ENCODE results near the gene C1orf141. TPM values are rescaled to one million over a fixed set of nuclear protein-coding genes. Genes with fewer than 3 reads are reported as not detected.

Gene C1orf141
- total and polyA plus RNA-seq, 2 experiments from 2014 or later, result not detected

DNA sequence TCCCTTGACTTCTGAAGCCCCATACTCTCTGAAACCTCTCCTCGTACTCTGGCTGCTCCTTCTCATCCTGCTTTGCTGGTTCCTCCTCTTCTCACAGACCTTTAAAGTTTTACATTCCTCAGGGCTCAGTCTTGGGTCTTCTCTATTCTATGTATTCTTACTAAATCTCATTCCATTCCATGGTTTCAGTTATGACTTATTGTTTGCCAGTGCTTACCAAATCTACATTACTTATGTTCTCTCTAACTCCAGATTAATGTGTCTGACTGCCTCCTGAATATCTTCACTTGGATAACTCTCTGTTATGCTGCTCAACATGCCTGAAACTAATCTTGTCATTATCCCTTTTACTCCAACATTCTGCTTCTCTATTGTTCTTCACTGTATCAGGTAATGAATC, 75.4 kb downstream of the C1orf141 start:
- H3K9me3 ChIP-seq (ENCODE audit: low read depth), result no peaks in the 10 kb centered on the region
- peak in 1 of 2 donors; percentile 22 for DNase-seq (ENCODE audit: low read depth in 1 of 2, low spot score in 1 of 2)

GRCh38 chr1:67058761-67059160, 76.0 kb downstream of the C1orf141 start:
- Histone ChIP-seq H3K9me3 (ENCODE audit: low read depth) (no peaks in the 10 kb centered on the region), H3K4me1 (ENCODE audit: low read depth) (no peaks in the 10 kb centered on the region), H3K27me3 (no peaks in the 10 kb centered on the region), H3K4me3 (no peak overlapping the region), H3K36me3 (no peaks in the 10 kb centered on the region), H3K27ac (no peak overlapping the region)
- TF ChIP-seq, protein P1, sequence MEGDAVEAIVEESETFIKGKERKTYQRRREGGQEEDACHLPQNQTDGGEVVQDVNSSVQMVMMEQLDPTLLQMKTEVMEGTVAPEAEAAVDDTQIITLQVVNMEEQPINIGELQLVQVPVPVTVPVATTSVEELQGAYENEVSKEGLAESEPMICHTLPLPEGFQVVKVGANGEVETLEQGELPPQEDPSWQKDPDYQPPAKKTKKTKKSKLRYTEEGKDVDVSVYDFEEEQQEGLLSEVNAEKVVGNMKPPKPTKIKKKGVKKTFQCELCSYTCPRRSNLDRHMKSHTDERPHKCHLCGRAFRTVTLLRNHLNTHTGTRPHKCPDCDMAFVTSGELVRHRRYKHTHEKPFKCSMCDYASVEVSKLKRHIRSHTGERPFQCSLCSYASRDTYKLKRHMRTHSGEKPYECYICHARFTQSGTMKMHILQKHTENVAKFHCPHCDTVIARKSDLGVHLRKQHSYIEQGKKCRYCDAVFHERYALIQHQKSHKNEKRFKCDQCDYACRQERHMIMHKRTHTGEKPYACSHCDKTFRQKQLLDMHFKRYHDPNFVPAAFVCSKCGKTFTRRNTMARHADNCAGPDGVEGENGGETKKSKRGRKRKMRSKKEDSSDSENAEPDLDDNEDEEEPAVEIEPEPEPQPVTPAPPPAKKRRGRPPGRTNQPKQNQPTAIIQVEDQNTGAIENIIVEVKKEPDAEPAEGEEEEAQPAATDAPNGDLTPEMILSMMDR (IDR thresholded peaks at IDR 0.05; ENCODE audit: low read depth, low read length), result no peak
- peak in 1 of 2 donors; percentile 26 for DNase-seq (ENCODE audit: low read depth in 1 of 2, low spot score in 1 of 2)

More for the DNA sequence above, 75.4 kb downstream of the C1orf141 start:
- H3K4me3 ChIP-seq, result no peak overlapping the region
- TF ChIP-seq, protein P1 (IDR thresholded peaks at IDR 0.05; ENCODE audit: low read depth, low read length), result no peak
- no peaks in the 10 kb centered on the region for H3K27me3 ChIP-seq
- no peaks in the 10 kb centered on the region for H3K4me1 ChIP-seq (ENCODE audit: low read depth)
- no peak overlapping the region for H3K27ac ChIP-seq
- H3K36me3 ChIP-seq, result no peaks in the 10 kb centered on the region

- H3K27me3 ChIP-seq, result no peaks in the 10 kb centered on the region
- no peaks in the 10 kb centered on the region for H3K4me1 ChIP-seq (ENCODE audit: low read depth)
- no peak for DNase-seq (ENCODE audit: low read depth in 1 of 2, low spot score in 1 of 2)
- H3K27ac ChIP-seq, result no peak overlapping the region
- no peak overlapping the region for H3K4me3 ChIP-seq
- no peaks in the 10 kb centered on the region for H3K9me3 ChIP-seq (ENCODE audit: low read depth)
- no peaks in the 10 kb centered on the region for H3K36me3 ChIP-seq
- TF ChIP-seq, protein P1 (IDR thresholded peaks at IDR 0.05; ENCODE audit: low read depth, low read length), result no peak
Measured at GRCh38 chr1:67058242-67058641, 76.5 kb downstream of the C1orf141 start.

DNA sequence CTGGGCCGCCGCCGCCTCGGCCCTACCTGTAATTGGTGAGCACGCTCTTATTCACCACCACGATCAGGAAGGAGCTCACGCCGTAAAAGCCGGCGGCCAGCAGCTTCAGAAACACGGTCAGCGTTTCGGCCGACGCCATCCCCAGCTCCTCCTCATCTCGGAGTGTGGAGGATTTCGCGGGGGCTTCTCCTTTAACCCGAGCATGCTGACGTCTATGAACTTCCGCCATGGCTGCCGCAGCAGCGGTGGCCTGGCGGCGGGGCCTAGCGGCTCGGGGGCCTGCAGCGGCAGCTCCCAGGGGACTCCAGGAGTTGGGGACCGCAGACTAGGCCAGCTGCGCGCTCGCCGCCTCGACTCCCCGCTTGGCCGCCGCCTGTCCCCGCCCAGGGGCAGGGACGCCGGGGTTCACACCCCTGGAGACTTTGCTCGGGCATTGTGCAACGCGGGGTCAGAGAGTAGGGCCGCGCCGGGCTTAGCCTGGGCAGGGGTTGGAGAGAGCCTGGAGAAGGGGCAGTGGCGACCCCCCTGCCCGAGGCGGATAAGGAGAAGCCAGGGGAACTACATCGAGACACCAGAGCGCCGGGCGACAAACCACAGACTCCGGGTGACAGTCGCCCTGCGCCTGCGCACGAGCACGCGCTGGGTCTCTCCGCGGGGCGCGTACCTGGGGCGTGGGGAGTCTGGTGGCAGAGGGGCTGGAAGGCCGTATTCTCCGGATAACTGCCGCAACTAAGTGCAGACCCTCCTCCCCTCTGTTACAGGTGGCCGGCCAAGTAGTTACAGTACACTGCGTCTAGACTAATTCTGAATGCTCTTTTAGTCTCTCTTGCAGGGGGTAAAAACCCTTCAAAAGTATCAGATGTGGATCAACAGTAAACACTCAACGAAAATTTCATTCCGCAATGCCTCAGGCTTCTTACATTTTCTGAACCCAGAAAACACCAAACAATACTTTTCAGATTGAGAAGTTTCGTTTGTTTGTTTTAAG, 80.7 kb downstream of the C1orf141 start, which contains the start of gene SLC35D1:
Gene SLC35D1, minus strand, starts transcription at position 364 of the 988 bp plus-strand sequence. Its CDS starts 135 bp downstream, at position 229.
- no peaks in the 10 kb centered on the region for H3K27me3 ChIP-seq
- DNase-seq (ENCODE audit: low read depth in 1 of 2, low spot score in 1 of 2), result peak; percentile 74 to 96
- TF ChIP-seq, protein P1 (IDR thresholded peaks at IDR 0.05; ENCODE audit: low read depth, low read length), result no peak

GRCh38 chr1:67053535-67053784, 81.3 kb downstream of the C1orf141 start:
- peak overlapping the region; percentile 97 for H3K27ac ChIP-seq
- DNase-seq (ENCODE audit: low read depth in 1 of 2, low spot score in 1 of 2), result peak; percentile 70 to 75
- peaks cover 13% of the 10 kb centered on the region for H3K36me3 ChIP-seq
- H3K4me1 ChIP-seq (ENCODE audit: low read depth), result peaks cover 21% of the 10 kb centered on the region
- TF ChIP-seq, protein P1 (IDR thresholded peaks at IDR 0.05; ENCODE audit: low read depth, low read length), result no peak
- H3K27me3 ChIP-seq, result no peaks in the 10 kb centered on the region
- peak overlapping the region; percentile 85 for H3K4me3 ChIP-seq
- H3K9me3 ChIP-seq (ENCODE audit: low read depth), result no peaks in the 10 kb centered on the region

More for the DNA sequence above, 80.7 kb downstream of the C1orf141 start, which contains the start of gene SLC35D1:
- H3K36me3 ChIP-seq, result peaks cover 13% of the 10 kb centered on the region
- peak within 1 kb of the TSS; percentile 85 for H3K4me3 ChIP-seq
- H3K4me1 ChIP-seq (ENCODE audit: low read depth), result peaks cover 21% of the 10 kb centered on the region
- peak within 1 kb of the TSS; percentile 97 for H3K27ac ChIP-seq
- no peaks in the 10 kb centered on the region for H3K9me3 ChIP-seq (ENCODE audit: low read depth)

Measured in cardiac muscle cell (in vitro differentiated cells and primary cell).